HG02938 (cell line): ENCODE data around the gene PPCDC.
A peak's percentile ranks its signal among the peaks of the same experiment; 100 is the strongest.
"Not testable (repeated sequence)": the region's sequence is repeated elsewhere in the genome, so short reads cannot be mapped to it uniquely, and the experiment has no call there.

Source experiments
- ATAC-seq: cut with Tn5 transposase; IDR thresholded peaks from one replicate; pipeline ENCODE4 v1.9.1; 2021; ENCODE audit warnings: mild to moderate bottlenecking, moderate library complexity; ENCODE audit not compliant: unreplicated experiment

The PPCDC gene

GRCh38 chr15:75065851-75066509, 42.6 kb downstream of the PPCDC start:
- no peak for ATAC-seq

GRCh38 chr15:75067123-75067830, 43.9 kb downstream of the PPCDC start:
- ATAC-seq: no peak

- ATAC-seq: no peak
Measured at GRCh38 chr15:75068748-75069147, 45.4 kb downstream of the PPCDC start.

GRCh38 chr15:75069301-75069925, 46.0 kb downstream of the PPCDC start:
- peak; percentile 83 for ATAC-seq

- ATAC-seq: no peak
Measured at GRCh38 chr15:75070674-75071073, 47.3 kb downstream of the PPCDC start.

- no peak for ATAC-seq
Measured at GRCh38 chr15:75073197-75073596, 49.8 kb downstream of the PPCDC start.

- no peak for ATAC-seq
Measured at GRCh38 chr15:75076277-75076676, 52.9 kb downstream of the PPCDC start.

GRCh38 chr15:75077551-75077961, 54.2 kb downstream of the PPCDC start:
- ATAC-seq: not testable (repeated sequence)

- ATAC-seq: no peak
Measured at GRCh38 chr15:75081150-75081549, 57.8 kb downstream of the PPCDC start.

- no peak for ATAC-seq
Measured at GRCh38 chr15:75082689-75083088, 59.3 kb downstream of the PPCDC start.

- ATAC-seq: not testable (repeated sequence)
Measured at GRCh38 chr15:75085708-75086107, 62.3 kb downstream of the PPCDC start.

- no peak for ATAC-seq
Measured at GRCh38 chr15:75089456-75090387, 66.3 kb downstream of the PPCDC start.

- no peak for ATAC-seq
Measured at GRCh38 chr15:75090388-75090734, 67.0 kb downstream of the PPCDC start.

- no peak for ATAC-seq
Measured at GRCh38 chr15:75091814-75092213, 68.4 kb downstream of the PPCDC start.

GRCh38 chr15:75094961-75095478, 71.6 kb downstream of the PPCDC start:
- ATAC-seq: peak; percentile 43

- ATAC-seq: peak; percentile 45
Measured at GRCh38 chr15:75095594-75095993, 72.2 kb downstream of the PPCDC start.

- no peak for ATAC-seq
Measured at GRCh38 chr15:75097939-75098338, 74.5 kb downstream of the PPCDC start.

GRCh38 chr15:75098404-75098803, 75.0 kb downstream of the PPCDC start:
- no peak for ATAC-seq
